HepG2 (cell line): ENCODE data around the gene MAPK14. TPM values are rescaled to one million over a fixed set of nuclear protein-coding genes. Genes with fewer than 3 reads are reported as not detected.

Experiments
- ERF ChIP-seq: IDR thresholded peaks from 2 replicates; pipeline ENCODE4 v1.6.1; 2018; ENCODE audit warnings: missing biosample characterization, missing genetic modification reagents
- FOXP1 ChIP-seq, 2 experiments: fragments of 450-650 bp in 1 of 2; IDR thresholded peaks; 2 replicates each; pipeline ENCODE4 v1.6.1; 2017 to 2018; ENCODE audit warnings: antibody characterized with exemption in 1 of 2
- KAT8 ChIP-seq: IDR thresholded peaks from 2 replicates; pipeline ENCODE4 v1.6.1; 2016; ENCODE audit warnings: missing genetic modification reagents, missing compliant biosample characterization
- SAP130 ChIP-seq: IDR thresholded peaks from 2 replicates; pipeline ENCODE4 v1.6.1; 2016; ENCODE audit warnings: low read depth
- SKI ChIP-seq: fragments of 450-650 bp; IDR thresholded peaks from one replicate; pipeline ENCODE4 v1.6.1; 2018; ENCODE audit warnings: mild to moderate bottlenecking; ENCODE audit not compliant: partially characterized antibody
- TBL1XR1 ChIP-seq: fragments of 150-350 bp; IDR thresholded peaks from 2 replicates; pipeline ENCODE4 v1.6.1; 2014; ENCODE audit warnings: borderline replicate concordance, low read length; ENCODE audit not compliant: partially characterized antibody
- THYN1 ChIP-seq: sonication (generic); formaldehyde crosslinking; IDR thresholded peaks from 2 replicates; pipeline ENCODE4 v1.8.1; 2023; ENCODE audit warnings: low read depth, mild to moderate bottlenecking, moderate library complexity, missing genetic modification reagents, borderline replicate concordance
- ZBTB1 ChIP-seq: sonication (generic); formaldehyde crosslinking; IDR thresholded peaks from 2 replicates; pipeline ENCODE4 v1.4.0; 2020; ENCODE audit warnings: missing genetic modification reagents, borderline replicate concordance
- ZNF335 ChIP-seq: sonication (generic); formaldehyde crosslinking; IDR thresholded peaks from 2 replicates; pipeline ENCODE4 v1.4.0; 2020; ENCODE audit warnings: missing genetic modification reagents
- polyA plus RNA-seq, 8 experiments: library from polyadenylated mRNA; depleted of rRNA in 3 of 8; stranded (reverse) in 7 of 8; unstranded in 1 of 8; fragments of >200 nt; fragmentation: Illumina TruSeq in 4 of 8; extraction: Trizol in 4 of 8; gene quantifications; 2 replicates each; pipeline versions ENCODE4 v1.2.1 to v1.2.3, GENCODE V29; 2011 to 2016; ENCODE audit warnings: low read depth in 4 of 8, missing spikeins in 1 of 8, mixed read lengths in 1 of 8; ENCODE audit not compliant: insufficient read depth in 1 of 8
- total RNA-seq, 5 experiments: library from RNA; depleted of rRNA; stranded (reverse); fragments of >200 nt; fragmentation: Illumina TruSeq; extraction: Trizol; gene quantifications; 2 replicates each; pipeline ENCODE4 v1.2.3, GENCODE V29; 2016; ENCODE audit warnings: low read depth in 1 of 5
- TF ChIP-seq, protein P1 (sequence below): sonication (generic); formaldehyde crosslinking; IDR thresholded peaks from 2 replicates; pipeline ENCODE4 v1.8.0; 2022; ENCODE audit warnings: mild to moderate bottlenecking, missing genetic modification reagents
- TF ChIP-seq, protein P2 (sequence below): sonication (generic); formaldehyde crosslinking; IDR thresholded peaks from 2 replicates; pipeline ENCODE4 v1.8.0; 2022; ENCODE audit warnings: missing genetic modification reagents, mild to moderate bottlenecking, moderate library complexity, borderline replicate concordance
- TF ChIP-seq, protein P3 (sequence below): sonication (generic); formaldehyde crosslinking; IDR thresholded peaks from 2 replicates; pipeline ENCODE4 v1.5.0; 2020; ENCODE audit warnings: mild to moderate bottlenecking, missing genetic modification reagents, borderline replicate concordance
- TF ChIP-seq, protein P4 (sequence below): sonication (generic); formaldehyde crosslinking; conservative IDR thresholded peaks from 2 replicates; pipeline ENCODE4 v1.4.0; 2020; ENCODE audit warnings: mild to moderate bottlenecking, missing genetic modification reagents, moderate library complexity

The MAPK14 gene
- total and polyA plus RNA-seq, 2 of the 13 experiments (the other 11 are each of a cell fraction or from before 2014, with no cell fraction given), result 66.3 to 67.3 TPM

DNA sequence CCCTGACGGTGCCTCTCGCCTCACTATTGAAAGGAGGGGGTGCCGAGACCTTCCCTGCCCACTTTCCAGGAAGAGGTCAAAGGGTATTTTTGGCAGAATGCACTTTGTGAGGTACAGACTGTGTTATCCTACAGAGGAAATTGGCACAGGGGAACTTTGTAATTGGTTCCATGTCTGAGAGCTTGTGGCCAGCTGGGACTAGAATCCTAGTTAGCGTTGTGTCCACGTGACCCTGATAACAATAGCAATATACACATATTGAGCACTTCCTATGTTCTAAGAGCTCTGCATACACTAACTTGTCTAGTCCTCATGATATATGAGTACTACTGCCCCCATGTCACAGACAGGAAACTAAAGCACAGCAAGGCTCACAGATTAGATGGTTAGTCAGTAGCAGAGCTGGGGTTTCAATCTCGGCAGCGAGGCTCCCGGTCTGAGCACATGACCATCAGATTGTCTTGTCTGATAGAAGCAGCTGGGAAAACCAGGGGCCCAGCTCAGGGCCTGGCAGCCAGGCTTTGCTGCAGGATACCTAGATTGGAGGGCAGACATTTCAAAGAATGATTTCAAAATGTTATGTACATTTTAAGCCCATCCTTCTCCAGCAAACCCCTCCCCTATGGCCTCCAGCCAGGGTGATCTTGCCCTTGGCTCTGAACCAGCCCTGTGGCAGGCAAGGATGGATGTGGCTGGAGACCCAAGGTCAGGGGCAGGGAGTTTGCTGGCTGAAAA, 104.1 kb downstream of the MAPK14 start (continued):
- TF ChIP-seq SKI, result peak; percentile 90
- TF ChIP-seq ERF (CRISPR knock-in tag), result peak; percentile 39; the same call in 1 of the 2 replicates
- peak; percentile 61 for TF ChIP-seq TBL1XR1
- TF ChIP-seq KAT8 (CRISPR knock-in tag), result peak; percentile 45
- TF ChIP-seq, protein P1, sequence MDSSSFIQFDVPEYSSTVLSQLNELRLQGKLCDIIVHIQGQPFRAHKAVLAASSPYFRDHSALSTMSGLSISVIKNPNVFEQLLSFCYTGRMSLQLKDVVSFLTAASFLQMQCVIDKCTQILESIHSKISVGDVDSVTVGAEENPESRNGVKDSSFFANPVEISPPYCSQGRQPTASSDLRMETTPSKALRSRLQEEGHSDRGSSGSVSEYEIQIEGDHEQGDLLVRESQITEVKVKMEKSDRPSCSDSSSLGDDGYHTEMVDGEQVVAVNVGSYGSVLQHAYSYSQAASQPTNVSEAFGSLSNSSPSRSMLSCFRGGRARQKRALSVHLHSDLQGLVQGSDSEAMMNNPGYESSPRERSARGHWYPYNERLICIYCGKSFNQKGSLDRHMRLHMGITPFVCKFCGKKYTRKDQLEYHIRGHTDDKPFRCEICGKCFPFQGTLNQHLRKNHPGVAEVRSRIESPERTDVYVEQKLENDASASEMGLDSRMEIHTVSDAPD (CRISPR knock-in tag), result peak; percentile 80; the same call in 1 of the 2 replicates
- TF ChIP-seq, protein P2, sequence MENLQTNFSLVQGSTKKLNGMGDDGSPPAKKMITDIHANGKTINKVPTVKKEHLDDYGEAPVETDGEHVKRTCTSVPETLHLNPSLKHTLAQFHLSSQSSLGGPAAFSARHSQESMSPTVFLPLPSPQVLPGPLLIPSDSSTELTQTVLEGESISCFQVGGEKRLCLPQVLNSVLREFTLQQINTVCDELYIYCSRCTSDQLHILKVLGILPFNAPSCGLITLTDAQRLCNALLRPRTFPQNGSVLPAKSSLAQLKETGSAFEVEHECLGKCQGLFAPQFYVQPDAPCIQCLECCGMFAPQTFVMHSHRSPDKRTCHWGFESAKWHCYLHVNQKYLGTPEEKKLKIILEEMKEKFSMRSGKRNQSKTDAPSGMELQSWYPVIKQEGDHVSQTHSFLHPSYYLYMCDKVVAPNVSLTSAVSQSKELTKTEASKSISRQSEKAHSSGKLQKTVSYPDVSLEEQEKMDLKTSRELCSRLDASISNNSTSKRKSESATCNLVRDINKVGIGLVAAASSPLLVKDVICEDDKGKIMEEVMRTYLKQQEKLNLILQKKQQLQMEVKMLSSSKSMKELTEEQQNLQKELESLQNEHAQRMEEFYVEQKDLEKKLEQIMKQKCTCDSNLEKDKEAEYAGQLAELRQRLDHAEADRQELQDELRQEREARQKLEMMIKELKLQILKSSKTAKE, result peak; percentile 68; the same call in 1 of the 2 replicates
- TF ChIP-seq, protein P3, sequence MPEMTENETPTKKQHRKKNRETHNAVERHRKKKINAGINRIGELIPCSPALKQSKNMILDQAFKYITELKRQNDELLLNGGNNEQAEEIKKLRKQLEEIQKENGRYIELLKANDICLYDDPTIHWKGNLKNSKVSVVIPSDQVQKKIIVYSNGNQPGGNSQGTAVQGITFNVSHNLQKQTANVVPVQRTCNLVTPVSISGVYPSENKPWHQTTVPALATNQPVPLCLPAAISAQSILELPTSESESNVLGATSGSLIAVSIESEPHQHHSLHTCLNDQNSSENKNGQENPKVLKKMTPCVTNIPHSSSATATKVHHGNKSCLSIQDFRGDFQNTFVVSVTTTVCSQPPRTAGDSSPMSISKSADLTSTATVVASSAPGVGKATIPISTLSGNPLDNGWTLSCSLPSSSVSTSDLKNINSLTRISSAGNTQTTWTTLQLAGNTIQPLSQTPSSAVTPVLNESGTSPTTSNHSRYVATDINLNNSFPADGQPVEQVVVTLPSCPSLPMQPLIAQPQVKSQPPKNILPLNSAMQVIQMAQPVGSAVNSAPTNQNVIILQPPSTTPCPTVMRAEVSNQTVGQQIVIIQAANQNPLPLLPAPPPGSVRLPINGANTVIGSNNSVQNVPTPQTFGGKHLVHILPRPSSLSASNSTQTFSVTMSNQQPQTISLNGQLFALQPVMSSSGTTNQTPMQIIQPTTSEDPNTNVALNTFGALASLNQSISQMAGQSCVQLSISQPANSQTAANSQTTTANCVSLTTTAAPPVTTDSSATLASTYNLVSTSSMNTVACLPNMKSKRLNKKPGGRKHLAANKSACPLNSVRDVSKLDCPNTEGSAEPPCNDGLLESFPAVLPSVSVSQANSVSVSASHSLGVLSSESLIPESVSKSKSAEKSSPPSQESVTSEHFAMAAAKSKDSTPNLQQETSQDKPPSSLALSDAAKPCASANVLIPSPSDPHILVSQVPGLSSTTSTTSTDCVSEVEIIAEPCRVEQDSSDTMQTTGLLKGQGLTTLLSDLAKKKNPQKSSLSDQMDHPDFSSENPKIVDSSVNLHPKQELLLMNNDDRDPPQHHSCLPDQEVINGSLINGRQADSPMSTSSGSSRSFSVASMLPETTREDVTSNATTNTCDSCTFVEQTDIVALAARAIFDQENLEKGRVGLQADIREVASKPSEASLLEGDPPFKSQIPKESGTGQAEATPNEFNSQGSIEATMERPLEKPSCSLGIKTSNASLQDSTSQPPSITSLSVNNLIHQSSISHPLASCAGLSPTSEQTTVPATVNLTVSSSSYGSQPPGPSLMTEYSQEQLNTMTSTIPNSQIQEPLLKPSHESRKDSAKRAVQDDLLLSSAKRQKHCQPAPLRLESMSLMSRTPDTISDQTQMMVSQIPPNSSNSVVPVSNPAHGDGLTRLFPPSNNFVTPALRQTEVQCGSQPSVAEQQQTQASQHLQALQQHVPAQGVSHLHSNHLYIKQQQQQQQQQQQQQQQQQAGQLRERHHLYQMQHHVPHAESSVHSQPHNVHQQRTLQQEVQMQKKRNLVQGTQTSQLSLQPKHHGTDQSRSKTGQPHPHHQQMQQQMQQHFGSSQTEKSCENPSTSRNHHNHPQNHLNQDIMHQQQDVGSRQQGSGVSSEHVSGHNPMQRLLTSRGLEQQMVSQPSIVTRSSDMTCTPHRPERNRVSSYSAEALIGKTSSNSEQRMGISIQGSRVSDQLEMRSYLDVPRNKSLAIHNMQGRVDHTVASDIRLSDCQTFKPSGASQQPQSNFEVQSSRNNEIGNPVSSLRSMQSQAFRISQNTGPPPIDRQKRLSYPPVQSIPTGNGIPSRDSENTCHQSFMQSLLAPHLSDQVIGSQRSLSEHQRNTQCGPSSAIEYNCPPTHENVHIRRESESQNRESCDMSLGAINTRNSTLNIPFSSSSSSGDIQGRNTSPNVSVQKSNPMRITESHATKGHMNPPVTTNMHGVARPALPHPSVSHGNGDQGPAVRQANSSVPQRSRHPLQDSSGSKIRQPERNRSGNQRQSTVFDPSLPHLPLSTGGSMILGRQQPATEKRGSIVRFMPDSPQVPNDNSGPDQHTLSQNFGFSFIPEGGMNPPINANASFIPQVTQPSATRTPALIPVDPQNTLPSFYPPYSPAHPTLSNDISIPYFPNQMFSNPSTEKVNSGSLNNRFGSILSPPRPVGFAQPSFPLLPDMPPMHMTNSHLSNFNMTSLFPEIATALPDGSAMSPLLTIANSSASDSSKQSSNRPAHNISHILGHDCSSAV (CRISPR knock-in tag), result no peak
- TF ChIP-seq SAP130 (CRISPR knock-in tag), result peak; percentile 75
- no peak for TF ChIP-seq ZBTB1
- TF ChIP-seq, protein P4, sequence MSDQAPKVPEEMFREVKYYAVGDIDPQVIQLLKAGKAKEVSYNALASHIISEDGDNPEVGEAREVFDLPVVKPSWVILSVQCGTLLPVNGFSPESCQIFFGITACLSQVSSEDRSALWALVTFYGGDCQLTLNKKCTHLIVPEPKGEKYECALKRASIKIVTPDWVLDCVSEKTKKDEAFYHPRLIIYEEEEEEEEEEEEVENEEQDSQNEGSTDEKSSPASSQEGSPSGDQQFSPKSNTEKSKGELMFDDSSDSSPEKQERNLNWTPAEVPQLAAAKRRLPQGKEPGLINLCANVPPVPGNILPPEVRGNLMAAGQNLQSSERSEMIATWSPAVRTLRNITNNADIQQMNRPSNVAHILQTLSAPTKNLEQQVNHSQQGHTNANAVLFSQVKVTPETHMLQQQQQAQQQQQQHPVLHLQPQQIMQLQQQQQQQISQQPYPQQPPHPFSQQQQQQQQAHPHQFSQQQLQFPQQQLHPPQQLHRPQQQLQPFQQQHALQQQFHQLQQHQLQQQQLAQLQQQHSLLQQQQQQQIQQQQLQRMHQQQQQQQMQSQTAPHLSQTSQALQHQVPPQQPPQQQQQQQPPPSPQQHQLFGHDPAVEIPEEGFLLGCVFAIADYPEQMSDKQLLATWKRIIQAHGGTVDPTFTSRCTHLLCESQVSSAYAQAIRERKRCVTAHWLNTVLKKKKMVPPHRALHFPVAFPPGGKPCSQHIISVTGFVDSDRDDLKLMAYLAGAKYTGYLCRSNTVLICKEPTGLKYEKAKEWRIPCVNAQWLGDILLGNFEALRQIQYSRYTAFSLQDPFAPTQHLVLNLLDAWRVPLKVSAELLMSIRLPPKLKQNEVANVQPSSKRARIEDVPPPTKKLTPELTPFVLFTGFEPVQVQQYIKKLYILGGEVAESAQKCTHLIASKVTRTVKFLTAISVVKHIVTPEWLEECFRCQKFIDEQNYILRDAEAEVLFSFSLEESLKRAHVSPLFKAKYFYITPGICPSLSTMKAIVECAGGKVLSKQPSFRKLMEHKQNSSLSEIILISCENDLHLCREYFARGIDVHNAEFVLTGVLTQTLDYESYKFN (CRISPR knock-in tag), result peak; percentile 56; the same call in 1 of the 2 replicates
- no peak for TF ChIP-seq ZNF335 (CRISPR knock-in tag)
- no peak for TF ChIP-seq FOXP1 (IDR thresholded peaks at IDR 0.05)
- peak; percentile 47; the same call in 1 of the 2 replicates for TF ChIP-seq FOXP1 (CRISPR knock-in tag; IDR thresholded peaks at IDR 0.05)
- TF ChIP-seq THYN1 (CRISPR knock-in tag), result no peak
